IMR-90 (cell line): ENCODE data around the gene CAPNS2. TPM values are rescaled to one million over a fixed set of nuclear protein-coding genes. Genes with fewer than 3 reads are reported as not detected.

Experiments
- ATAC-seq: fragments of 200-7000 bp; cut with Tn5 transposase; 2 replicates; pipeline ENCODE4 v1.9.1; 2020; ENCODE audit warnings: low read depth, mild to moderate bottlenecking, moderate library complexity
- BruUV-seq: library from RNA; stranded (reverse); fragments of 400-500 nt; replicated peaks from 2 replicates; lab custom pipeline; 2021; lab: Mats Ljungman, UMichigan
- CTCF ChIA-PET: fragments of 300-600 bp; formaldehyde crosslinking; extraction: SDS; loops from one replicate; lab custom pipeline; 2021; ENCODE audit warnings: antibody characterized with exemption; lab: Yijun Ruan, JAX
- POLR2A ChIA-PET: fragments of 300-600 bp; sonication (Branson Sonifier 250); formaldehyde crosslinking; loops from one replicate; lab custom pipeline; 2022; ENCODE audit warnings: antibody characterized with exemption; ENCODE audit not compliant: unreplicated experiment; lab: Charles Lee
- DNase-seq: peaks from one replicate; pipeline ENCODE4 v3.0.0; 2013
- H2AFZ ChIP-seq: replicated peaks from 2 replicates; pipeline ENCODE3; 2013; ENCODE audit warnings: low read length, mild to moderate bottlenecking; ENCODE audit not compliant: poor library complexity
- H2AK5ac ChIP-seq: 2 replicates; pipeline ENCODE4 v1.6.1; 2013; ENCODE audit warnings: low read depth, low read length, inconsistent platforms
- H2AK9ac ChIP-seq: replicated peaks from 2 replicates; pipeline ENCODE3; 2013; ENCODE audit warnings: mild to moderate bottlenecking, low read depth, low read length, moderate library complexity; ENCODE audit not compliant: poor library complexity
- H2BK120ac ChIP-seq: 2 replicates; pipeline ENCODE4 v1.6.1; 2013; ENCODE audit warnings: low read depth, low read length, inconsistent platforms
- H2BK15ac ChIP-seq: 3 replicates; pipeline ENCODE4 v1.6.1; 2013; ENCODE audit warnings: low read depth, low read length, inconsistent platforms
- H2BK20ac ChIP-seq: 2 replicates; pipeline ENCODE4 v1.6.1; 2013; ENCODE audit warnings: low read depth, mild to moderate bottlenecking, inconsistent platforms, low read length, moderate library complexity
- H2BK5ac ChIP-seq: 2 replicates; pipeline ENCODE4 v1.6.1; 2013; ENCODE audit warnings: mild to moderate bottlenecking, low read depth, low read length, inconsistent platforms; ENCODE audit not compliant: poor library complexity, severe bottlenecking
- H3K14ac ChIP-seq: replicated peaks from 2 replicates; pipeline ENCODE4 v1.6.1; 2013; ENCODE audit warnings: low read depth, low read length, inconsistent platforms
- H3K18ac ChIP-seq: 2 replicates; pipeline ENCODE4 v1.6.1; 2013; ENCODE audit warnings: low read depth, low read length, control low read depth
- H3K23ac ChIP-seq: 2 replicates; pipeline ENCODE4 v1.6.1; 2013; ENCODE audit warnings: low read depth, low read length, inconsistent platforms
- H3K27ac ChIP-seq: 2 replicates; pipeline ENCODE4 v1.5.1; 2013; ENCODE audit warnings: mild to moderate bottlenecking, control low read depth, low read length; ENCODE audit not compliant: insufficient read depth
- H3K27me3 ChIP-seq: 2 replicates; pipeline ENCODE4 v1.6.1; 2013; ENCODE audit warnings: low read length; ENCODE audit not compliant: control insufficient read depth, insufficient read depth
- H3K36me3 ChIP-seq: 2 replicates; pipeline ENCODE4 v1.6.1; 2013; ENCODE audit warnings: low read length, mixed read lengths; ENCODE audit not compliant: control insufficient read depth, insufficient read depth
- H3K4ac ChIP-seq: 2 replicates; pipeline ENCODE4 v1.6.1; 2013; ENCODE audit warnings: low read depth, low read length, inconsistent platforms
- H3K4me1 ChIP-seq: 2 replicates; pipeline ENCODE4 v1.6.1; 2013; ENCODE audit warnings: low read length, mixed read lengths; ENCODE audit not compliant: control insufficient read depth, insufficient read depth
- H3K4me2 ChIP-seq: 2 replicates; pipeline ENCODE4 v1.6.1; 2013; ENCODE audit warnings: low read depth, mild to moderate bottlenecking, control low read depth, low read length, moderate library complexity
- H3K4me3 ChIP-seq: 2 replicates; pipeline ENCODE4 v1.5.1; 2013; ENCODE audit warnings: low read depth, mild to moderate bottlenecking, control low read depth, low read length, moderate library complexity; ENCODE audit not compliant: insufficient read depth
- H3K56ac ChIP-seq: 2 replicates; pipeline ENCODE4 v1.6.1; 2013; ENCODE audit warnings: low read length, inconsistent platforms; ENCODE audit not compliant: insufficient read depth; ENCODE audit errors: extremely low read depth
- H3K79me1 ChIP-seq, 2 experiments: 2 replicates each; pipeline ENCODE4 v1.6.1; 2013; ENCODE audit warnings: low read length in 2 of 2, inconsistent platforms in 1 of 2, low read depth in 1 of 2
- H3K9ac ChIP-seq: 2 replicates; pipeline ENCODE4 v1.6.1; 2013; ENCODE audit warnings: low read depth, low read length, control low read depth
- H3K9me1 ChIP-seq: 2 replicates; pipeline ENCODE4 v1.6.1; 2013; ENCODE audit warnings: low read length, inconsistent platforms; ENCODE audit not compliant: insufficient read depth
- H3K9me3 ChIP-seq: 2 replicates; pipeline ENCODE4 v1.6.1; 2013; ENCODE audit warnings: low read length; ENCODE audit not compliant: control insufficient read depth, insufficient read depth
- H4K20me1 ChIP-seq: 2 replicates; pipeline ENCODE4 v1.6.1; 2013; ENCODE audit warnings: low read length, inconsistent platforms; ENCODE audit not compliant: insufficient read depth
- H4K5ac ChIP-seq: 2 replicates; pipeline ENCODE4 v1.6.1; 2013; ENCODE audit warnings: mild to moderate bottlenecking, low read depth, low read length, control low read depth
- H4K8ac ChIP-seq, 2 experiments: 2 replicates each; pipeline ENCODE4 v1.6.1; 2013; ENCODE audit warnings: low read depth in 2 of 2, low read length in 2 of 2, control low read depth in 1 of 2, inconsistent platforms in 1 of 2
- H4K91ac ChIP-seq: 2 replicates; pipeline ENCODE4 v1.6.1; 2013; ENCODE audit warnings: low read depth, low read length, inconsistent platforms; ENCODE audit not compliant: insufficient read depth
- BHLHE40 ChIP-seq: fragments of 150-350 bp; IDR thresholded peaks from 2 replicates; pipeline ENCODE4 v1.6.1; 2016; ENCODE audit warnings: mild to moderate bottlenecking, low read depth, low read length
- CEBPB ChIP-seq: IDR thresholded peaks from 2 replicates; pipeline ENCODE4 v1.6.1; 2012; ENCODE audit warnings: low read depth, low read length, improper control_type of control experiment
- CHD1 ChIP-seq: IDR thresholded peaks from 2 replicates; pipeline ENCODE4 v1.6.1; 2012; ENCODE audit warnings: low read depth, low read length, improper control_type of control experiment
- FOS ChIP-seq: fragments of 150-350 bp; IDR thresholded peaks from 2 replicates; pipeline ENCODE4 v1.6.1; 2016; ENCODE audit warnings: low read depth, low read length
- MAFK ChIP-seq: IDR thresholded peaks from 2 replicates; pipeline ENCODE4 v1.6.1; 2012; ENCODE audit warnings: low read depth, low read length, improper control_type of control experiment
- MAZ ChIP-seq: IDR thresholded peaks from 2 replicates; pipeline ENCODE4 v1.6.1; 2012; ENCODE audit warnings: low read depth, mild to moderate bottlenecking, low read length, improper control_type of control experiment, moderate library complexity, borderline replicate concordance
- MXI1 ChIP-seq: IDR thresholded peaks from 2 replicates; pipeline ENCODE4 v1.6.1; 2012; ENCODE audit warnings: low read depth, mild to moderate bottlenecking, low read length, moderate library complexity, borderline replicate concordance
- NFE2L2 ChIP-seq: fragments of 150-350 bp; IDR thresholded peaks from 2 replicates; pipeline ENCODE4 v1.6.1; 2016; ENCODE audit warnings: low read depth, mild to moderate bottlenecking, low read length
- POLR2A ChIP-seq: IDR thresholded peaks from 2 replicates; pipeline ENCODE4 v1.6.1; 2012; ENCODE audit warnings: mild to moderate bottlenecking, low read depth, low read length
- RCOR1 ChIP-seq: IDR thresholded peaks from 2 replicates; pipeline ENCODE4 v1.6.1; 2012; ENCODE audit warnings: mild to moderate bottlenecking, low read length, improper control_type of control experiment; ENCODE audit not compliant: insufficient replicate concordance
- RFX5 ChIP-seq: IDR thresholded peaks from 2 replicates; pipeline ENCODE4 v1.8.0; 2012; ENCODE audit warnings: low read depth, mild to moderate bottlenecking, low read length, moderate library complexity
- SMC3 ChIP-seq: fragments of 150-350 bp; IDR thresholded peaks from 2 replicates; pipeline ENCODE4 v1.6.1; 2016; ENCODE audit warnings: low read depth, mild to moderate bottlenecking, antibody characterized with exemption, low read length, moderate library complexity
- WGBS, 2 experiments: methylation state at CpG; one replicate each; pipeline versions ENCODE4 v1.1.5 to v1.1.7; 2013; ENCODE audit warnings: missing lambda C conversion rate in 2 of 2; ENCODE audit not compliant: insufficient read length in 1 of 2; ENCODE audit errors: extremely low coverage in 2 of 2; 5-methylcytosine and 5-hydroxymethylcytosine counted together
- dilution Hi-C: fragments of 300-500 bp; cut with HindIII; formaldehyde crosslinking; loops from one replicate; pipeline ENCODE4 v1.14.3; 2018; ENCODE audit warnings: low sequenced_read_pairs; ENCODE audit not compliant: unreplicated experiment
- in situ Hi-C: fragments of 300-500 bp; cut with MboI; formaldehyde crosslinking; loops from 3 replicates; pipeline ENCODE4 v1.14.3; 2019; ENCODE audit warnings: low sequenced_read_pairs, inconsistent platforms, mixed read lengths
- intact Hi-C: fragments of 100-400 bp; cut with micrococcal nuclease; formaldehyde crosslinking; loops from 2 replicates; pipeline ENCODE4 v1.10.0; 2022
- polyA plus RNA-seq, 3 experiments: library from polyadenylated mRNA; depleted of rRNA; stranded (reverse); fragments of >200 nt; gene quantifications; 2 replicates each; pipeline ENCODE4 v1.2.3, GENCODE V29; 2012; ENCODE audit warnings: low replicate concordance in 1 of 3
- total RNA-seq: library from RNA; depleted of rRNA; stranded (reverse); fragments of >200 nt; gene quantifications from 2 replicates; pipeline ENCODE4 v1.2.3, GENCODE V29; 2012
- TF ChIP-seq, protein P1 (sequence below): fragments of 150-350 bp; IDR thresholded peaks from 2 replicates; pipeline ENCODE4 v1.6.1; 2016; ENCODE audit warnings: low read depth, mild to moderate bottlenecking, low read length, moderate library complexity, borderline replicate concordance
- TF ChIP-seq, protein P2 (sequence below): conservative IDR thresholded peaks from 2 replicates; pipeline ENCODE4 v1.5.1; 2012; ENCODE audit warnings: mild to moderate bottlenecking, low read depth, low read length, improper control_type of control experiment
- TF ChIP-seq, protein P3 (sequence below): fragments of 150-350 bp; IDR thresholded peaks from 2 replicates; pipeline ENCODE4 v1.6.1; 2017; ENCODE audit warnings: mild to moderate bottlenecking, antibody characterized with exemption, low read length, low read depth

The CAPNS2 gene
- total and polyA plus RNA-seq, 2 of the 4 experiments (the other 2 are of a cell fraction) = 0.09 to 0.72 TPM

DNA sequence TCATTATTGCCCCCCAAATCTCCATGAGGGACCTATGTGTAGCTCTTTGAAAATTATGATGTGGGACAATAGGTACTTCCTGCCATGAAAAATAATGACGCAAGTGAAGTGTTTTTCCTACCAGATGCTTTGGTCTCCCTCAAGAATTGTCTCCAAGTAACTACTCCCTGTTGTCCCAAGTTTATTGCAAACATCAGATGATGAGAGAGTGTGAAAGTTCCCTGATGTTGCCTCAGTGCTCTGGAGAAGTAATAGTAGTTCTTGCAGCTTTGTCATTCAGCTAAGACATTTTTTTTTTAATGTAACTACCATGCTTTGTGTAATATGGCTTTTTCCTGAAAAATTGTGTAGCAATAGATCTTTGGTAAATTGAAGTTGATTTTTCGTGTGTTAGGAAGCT lies 37.5 kb upstream of the CAPNS2 start:
- TF ChIP-seq, protein P1, sequence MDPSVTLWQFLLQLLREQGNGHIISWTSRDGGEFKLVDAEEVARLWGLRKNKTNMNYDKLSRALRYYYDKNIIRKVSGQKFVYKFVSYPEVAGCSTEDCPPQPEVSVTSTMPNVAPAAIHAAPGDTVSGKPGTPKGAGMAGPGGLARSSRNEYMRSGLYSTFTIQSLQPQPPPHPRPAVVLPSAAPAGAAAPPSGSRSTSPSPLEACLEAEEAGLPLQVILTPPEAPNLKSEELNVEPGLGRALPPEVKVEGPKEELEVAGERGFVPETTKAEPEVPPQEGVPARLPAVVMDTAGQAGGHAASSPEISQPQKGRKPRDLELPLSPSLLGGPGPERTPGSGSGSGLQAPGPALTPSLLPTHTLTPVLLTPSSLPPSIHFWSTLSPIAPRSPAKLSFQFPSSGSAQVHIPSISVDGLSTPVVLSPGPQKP = no peak
- TF ChIP-seq POLR2A = no peak
- no peak for TF ChIP-seq BHLHE40
- TF ChIP-seq, protein P2, sequence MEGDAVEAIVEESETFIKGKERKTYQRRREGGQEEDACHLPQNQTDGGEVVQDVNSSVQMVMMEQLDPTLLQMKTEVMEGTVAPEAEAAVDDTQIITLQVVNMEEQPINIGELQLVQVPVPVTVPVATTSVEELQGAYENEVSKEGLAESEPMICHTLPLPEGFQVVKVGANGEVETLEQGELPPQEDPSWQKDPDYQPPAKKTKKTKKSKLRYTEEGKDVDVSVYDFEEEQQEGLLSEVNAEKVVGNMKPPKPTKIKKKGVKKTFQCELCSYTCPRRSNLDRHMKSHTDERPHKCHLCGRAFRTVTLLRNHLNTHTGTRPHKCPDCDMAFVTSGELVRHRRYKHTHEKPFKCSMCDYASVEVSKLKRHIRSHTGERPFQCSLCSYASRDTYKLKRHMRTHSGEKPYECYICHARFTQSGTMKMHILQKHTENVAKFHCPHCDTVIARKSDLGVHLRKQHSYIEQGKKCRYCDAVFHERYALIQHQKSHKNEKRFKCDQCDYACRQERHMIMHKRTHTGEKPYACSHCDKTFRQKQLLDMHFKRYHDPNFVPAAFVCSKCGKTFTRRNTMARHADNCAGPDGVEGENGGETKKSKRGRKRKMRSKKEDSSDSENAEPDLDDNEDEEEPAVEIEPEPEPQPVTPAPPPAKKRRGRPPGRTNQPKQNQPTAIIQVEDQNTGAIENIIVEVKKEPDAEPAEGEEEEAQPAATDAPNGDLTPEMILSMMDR = no peak
- TF ChIP-seq, protein P3, sequence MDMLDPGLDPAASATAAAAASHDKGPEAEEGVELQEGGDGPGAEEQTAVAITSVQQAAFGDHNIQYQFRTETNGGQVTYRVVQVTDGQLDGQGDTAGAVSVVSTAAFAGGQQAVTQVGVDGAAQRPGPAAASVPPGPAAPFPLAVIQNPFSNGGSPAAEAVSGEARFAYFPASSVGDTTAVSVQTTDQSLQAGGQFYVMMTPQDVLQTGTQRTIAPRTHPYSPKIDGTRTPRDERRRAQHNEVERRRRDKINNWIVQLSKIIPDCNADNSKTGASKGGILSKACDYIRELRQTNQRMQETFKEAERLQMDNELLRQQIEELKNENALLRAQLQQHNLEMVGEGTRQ = no peak
- no peak for TF ChIP-seq RFX5
- TF ChIP-seq MXI1 = no peak
- TF ChIP-seq NFE2L2 = no peak
- no peak for TF ChIP-seq MAZ
- TF ChIP-seq SMC3 = no peak
- TF ChIP-seq CEBPB = no peak
- no peak for TF ChIP-seq RCOR1
- TF ChIP-seq CHD1 = no peak
- TF ChIP-seq FOS = no peak
- TF ChIP-seq MAFK = no peak
- WGBS, 2 experiments = no CpG with 5 or more reads among the region's 2 CpGs
- H3K27me3 ChIP-seq = no peaks in the 10 kb centered on the region
- no peaks in the 10 kb centered on the region; the same call in 1 of the 2 replicates for H3K4me1 ChIP-seq
- H3K4me2 ChIP-seq = no peak overlapping the region
- no peak overlapping the region for H3K23ac ChIP-seq
- no peak overlapping the region for H4K91ac ChIP-seq
- no peak overlapping the region for H2AK9ac ChIP-seq
- H3K14ac ChIP-seq = no peak overlapping the region
- dilution Hi-C loops (no loop called here), intact Hi-C loops (no loop called here), in situ Hi-C loops (no loop called here)
- H4K20me1 ChIP-seq = no peaks in the 10 kb centered on the region
- no peak overlapping the region for H3K56ac ChIP-seq
- no peaks in the 10 kb centered on the region; the same call in 1 of the 2 replicates for H3K36me3 ChIP-seq
- H3K4me3 ChIP-seq = no peak overlapping the region
- no peak overlapping the region for H3K27ac ChIP-seq
- no peaks in the 10 kb centered on the region for H3K9me3 ChIP-seq
- H2AFZ ChIP-seq = no peak overlapping the region
- no peak overlapping the region for H2BK15ac ChIP-seq
- H4K5ac ChIP-seq = no peak overlapping the region
- no peak overlapping the region for H3K18ac ChIP-seq
- H2BK120ac ChIP-seq = no peak overlapping the region
- POLR2A ChIA-PET = no interaction called here
- no peaks in the 10 kb centered on the region for H3K9me1 ChIP-seq
- no peak overlapping the region for H3K4ac ChIP-seq
- no peak overlapping the region for H4K8ac ChIP-seq
- H2BK20ac ChIP-seq = no peak overlapping the region
- H2AK5ac ChIP-seq = no peak overlapping the region
- no peaks in the 10 kb centered on the region for H3K79me1 ChIP-seq
- no peak overlapping the region for H2BK5ac ChIP-seq
- CTCF ChIA-PET = interaction anchor here (1.7 kb wide), 1 partner anchor 10 kb away, joined by 5 read pairs; no protein-coding TSS in a partner anchor
- no peak for DNase-seq
- no TSS peak for BruUV-seq
- ATAC-seq = no peak
- no peak overlapping the region for H3K9ac ChIP-seq
